Stimulated activated CD4-positive, alpha-beta T cell treated with anti-CD3 and anti-CD28 coated beads, Interleukin-12 subunit alpha, Interleukin-12 subunit beta, amount 100 ng/mL, for 4 hours (primary cell): Measurements from ENCODE around the gene MMRN2.
"Not testable (repeated sequence)": the region's sequence is repeated elsewhere in the genome, so short reads cannot be mapped to it uniquely, and the experiment has no call there.

Experiments used
- DNase-seq: peaks from one replicate; pipeline ENCODE4 v3.0.0-alpha.2; 2020

MMRN2 gene

DNA sequence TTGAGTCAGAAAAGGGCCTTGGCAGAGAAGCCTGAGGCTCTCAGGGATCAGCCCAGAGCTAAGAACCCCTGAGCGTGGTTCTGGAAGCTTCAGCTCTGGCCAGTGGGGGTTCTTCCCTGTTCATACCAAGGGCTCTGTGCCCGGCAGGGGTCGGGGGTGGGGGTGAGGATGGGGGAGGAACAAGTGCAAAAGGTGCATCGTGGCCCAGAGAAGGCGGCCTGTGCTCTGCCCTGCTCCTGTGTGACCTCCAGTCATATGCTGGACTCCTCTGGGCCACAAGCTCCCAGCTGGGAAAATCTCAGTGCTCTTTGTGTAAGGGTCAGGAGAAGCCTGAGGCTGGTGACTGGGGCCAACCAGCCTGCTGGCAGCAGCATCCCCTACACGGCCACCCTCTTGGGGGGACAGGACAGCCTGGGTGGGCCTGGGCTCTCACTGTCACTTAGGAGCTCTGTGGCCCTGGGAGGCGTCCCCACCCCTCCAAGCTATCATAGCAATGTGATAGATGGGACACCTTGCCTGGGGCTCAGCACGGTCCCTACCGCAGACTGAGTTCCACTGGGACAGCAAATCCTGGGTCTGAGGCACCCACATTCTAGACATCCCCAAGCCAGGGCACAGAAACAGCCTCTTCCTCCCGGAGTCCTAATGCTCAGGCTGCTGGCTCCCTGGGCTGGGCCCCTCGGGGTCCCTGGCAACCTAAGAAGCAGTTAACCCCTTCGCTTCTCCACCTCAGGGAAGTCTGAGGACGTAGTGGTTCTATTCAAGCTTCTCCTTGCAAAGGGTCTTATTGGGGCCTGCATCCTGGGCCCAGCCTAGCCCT is 2.5 kb downstream of the MMRN2 start:
- DNase-seq: no peak

DNA sequence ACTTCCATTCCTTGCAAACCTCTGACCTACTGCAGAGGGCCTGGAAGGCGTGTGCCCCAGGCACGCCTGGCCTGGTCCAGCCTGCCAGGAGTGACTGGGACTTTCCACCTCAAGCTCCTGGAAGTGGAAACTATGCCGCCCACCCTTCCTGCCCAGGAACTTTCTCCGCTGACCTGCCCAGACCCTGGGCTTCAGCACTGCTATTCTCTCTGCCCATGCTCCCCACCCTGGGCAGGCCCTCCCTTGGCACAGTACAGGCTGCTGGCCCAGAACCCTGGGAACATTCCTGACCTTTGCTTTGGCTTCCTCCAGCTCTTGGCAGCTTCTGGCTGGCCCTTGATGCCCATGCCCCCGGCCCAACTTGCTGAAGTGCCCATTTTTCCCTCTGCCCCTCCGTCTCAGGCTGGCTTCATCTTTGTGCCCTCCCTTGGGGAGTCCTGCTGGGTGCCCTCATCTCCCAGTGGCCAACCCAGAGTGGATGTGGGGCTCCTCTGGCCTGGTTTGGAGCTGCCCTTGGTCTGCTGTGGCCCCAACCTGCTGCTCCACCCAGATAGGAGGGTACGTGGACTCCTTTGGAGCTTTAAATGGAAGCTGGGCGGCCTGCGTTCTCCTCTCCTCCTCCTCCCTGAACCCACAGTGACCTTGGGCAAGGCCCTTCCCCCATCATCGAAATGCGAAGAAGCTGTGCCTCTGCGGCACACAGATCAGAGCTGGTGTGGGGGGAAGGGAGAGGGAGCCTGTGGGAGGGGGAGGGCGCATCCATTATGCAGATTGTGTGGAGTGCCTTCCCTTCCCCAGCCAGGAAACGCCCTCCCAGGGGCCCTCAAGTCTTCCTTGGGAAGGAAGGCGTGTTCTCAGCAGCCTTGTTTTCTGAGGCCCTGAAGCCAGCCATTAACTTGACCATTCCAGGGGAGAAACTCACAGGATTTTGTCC is 3.4 kb downstream of the MMRN2 start:
- DNase-seq: no peak

DNA sequence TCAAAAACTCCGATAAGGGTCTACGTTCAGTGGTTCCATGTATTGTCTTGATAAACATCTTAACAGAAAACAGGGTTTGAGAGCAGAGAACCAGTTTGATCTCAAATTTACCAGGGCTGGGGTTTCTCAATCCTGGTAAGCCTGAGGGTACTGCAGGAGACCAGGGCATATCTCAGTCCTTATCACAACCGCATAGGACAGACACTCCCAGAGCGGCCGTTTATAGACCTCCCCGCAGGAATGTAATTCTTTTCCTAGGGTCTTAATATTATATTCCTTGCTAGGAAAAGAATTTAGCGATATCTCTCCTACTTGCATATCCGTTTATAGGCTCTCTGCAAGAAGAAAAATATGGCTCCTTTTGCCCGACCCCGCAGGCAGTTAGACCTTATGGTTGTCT is 4.7 kb downstream of the MMRN2 start:
- DNase-seq: not testable (repeated sequence)

DNA sequence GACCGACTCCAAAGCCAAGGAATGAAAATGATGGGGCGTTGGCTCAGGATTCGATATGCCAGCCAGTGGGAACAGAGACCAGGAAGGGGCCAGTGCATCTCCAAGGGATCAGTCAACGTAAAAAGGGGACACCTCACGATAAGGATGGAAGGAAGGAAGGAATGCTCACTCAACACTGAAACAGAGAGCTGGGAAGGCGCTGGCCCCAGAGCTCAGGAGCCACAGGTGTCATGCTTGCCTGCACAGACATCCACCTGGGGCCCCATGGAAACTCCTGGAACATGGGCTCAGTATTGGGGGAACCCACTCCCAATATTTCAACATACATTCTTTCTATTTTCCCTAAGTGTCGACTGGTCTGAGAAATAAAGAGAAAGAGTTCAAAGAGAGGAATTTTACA is 5.3 kb downstream of the MMRN2 start:
- no peak for DNase-seq

DNA sequence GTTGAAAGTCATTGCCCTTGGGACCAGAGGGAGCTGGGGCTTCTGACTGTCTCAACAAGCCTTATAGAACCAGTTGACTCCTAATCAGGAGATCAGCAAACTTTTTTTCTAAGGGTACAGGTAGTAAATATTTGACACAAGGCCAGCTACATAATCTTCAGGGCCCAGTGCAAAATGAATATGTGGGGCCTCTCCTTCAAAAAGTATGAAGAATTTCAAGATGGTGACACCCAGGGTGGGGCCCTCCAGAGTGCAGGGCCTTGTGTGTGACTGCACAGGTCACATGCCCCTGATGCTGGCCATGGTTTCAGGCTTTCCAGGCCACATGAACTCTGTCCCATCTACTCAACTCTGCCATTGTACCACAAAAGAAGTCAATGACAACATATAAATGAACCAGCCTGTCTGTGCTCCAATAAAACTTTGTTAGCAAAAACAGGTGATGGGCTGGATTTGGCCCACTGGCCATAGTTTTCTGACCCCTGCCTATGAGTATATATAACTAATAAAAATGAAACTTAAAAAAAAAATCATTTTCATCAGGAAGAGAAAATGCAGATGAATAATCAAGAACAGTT is 6.1 kb downstream of the MMRN2 start:
- no peak for DNase-seq

DNA sequence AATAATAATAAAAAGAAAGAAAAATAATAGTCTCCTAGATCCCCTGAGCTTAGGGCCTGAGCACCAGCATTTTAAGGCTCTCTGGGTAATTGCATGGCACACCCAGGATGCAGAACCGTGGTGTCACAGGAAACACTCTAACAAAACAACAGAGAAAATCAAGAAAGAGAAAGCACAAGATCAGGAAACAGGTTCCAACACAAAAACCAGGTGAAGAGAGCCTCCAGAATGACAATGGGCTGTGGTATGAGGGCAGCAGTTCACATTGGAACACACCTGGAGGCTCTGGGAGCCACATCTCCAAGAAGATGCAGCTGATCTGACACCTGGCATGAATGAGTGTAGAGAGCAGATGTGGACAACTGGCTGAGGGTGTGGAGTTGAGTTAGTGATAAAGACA is 7.1 kb downstream of the MMRN2 start:
- no peak for DNase-seq

DNA sequence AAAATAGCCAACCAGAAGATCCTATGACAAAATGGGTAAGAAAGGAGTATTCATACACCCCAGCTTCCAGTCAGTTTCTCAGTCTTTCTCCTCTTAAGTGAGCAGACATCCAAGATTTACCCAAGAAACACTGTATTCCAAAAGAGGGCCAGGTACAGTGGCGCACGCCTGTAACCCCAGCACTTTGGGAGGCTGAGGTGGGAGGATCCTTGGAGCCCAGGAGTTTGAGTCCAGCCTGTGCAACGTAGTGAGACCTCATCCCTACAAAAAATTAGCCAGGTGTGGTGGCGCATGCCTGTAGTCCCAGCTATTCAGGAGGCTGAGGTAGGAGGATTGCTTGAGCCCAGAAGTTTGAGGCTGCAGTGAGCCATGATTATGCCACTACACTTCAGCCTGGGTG is 9.6 kb downstream of the MMRN2 start:
- DNase-seq: not testable (repeated sequence)

DNA sequence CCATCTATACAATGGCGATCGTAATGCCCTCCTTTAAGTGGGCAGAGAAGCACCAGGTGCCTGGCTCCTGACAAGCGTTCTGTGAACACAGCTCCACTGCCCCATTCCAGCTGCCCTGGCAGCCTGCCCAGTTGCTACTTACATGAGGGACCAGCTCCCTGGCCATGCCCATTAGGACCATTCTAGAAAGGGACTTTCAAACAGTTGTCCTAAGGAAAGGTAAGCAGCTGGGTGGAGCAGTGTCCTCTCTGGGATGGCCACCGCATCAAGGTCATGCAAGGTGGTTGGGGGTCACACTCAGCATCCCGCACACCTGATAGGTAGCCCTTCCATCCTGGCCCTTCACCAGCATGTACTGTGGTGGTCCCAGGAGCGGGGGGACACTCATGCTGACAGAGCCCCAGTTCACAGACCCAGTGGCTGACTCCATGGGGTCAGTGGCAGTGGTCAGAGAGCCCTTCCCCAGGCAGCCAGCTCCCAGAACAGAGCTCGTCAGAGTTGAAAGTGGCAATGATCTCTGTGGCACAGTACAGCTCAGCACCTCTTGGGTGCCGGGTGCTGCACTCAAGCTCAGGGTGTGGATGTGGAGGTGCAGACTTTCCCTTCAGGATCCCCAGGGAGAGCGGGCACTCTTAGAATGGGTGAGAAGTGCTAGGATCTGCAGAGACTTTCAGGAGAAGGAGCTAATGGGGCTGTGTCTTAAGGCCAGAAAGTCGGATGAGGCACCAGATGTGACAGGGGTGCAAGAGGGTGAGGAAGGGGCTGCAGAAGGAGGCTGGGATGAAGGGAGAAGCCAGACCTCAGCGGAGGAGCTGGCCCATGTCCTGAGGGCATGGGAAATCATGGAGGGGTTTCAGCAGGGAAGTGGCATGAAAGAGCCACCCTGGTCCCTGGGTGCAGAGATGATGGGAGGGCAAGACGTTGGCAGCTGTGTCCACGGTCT is 10.9 kb downstream of the MMRN2 start:
- no peak for DNase-seq

DNA sequence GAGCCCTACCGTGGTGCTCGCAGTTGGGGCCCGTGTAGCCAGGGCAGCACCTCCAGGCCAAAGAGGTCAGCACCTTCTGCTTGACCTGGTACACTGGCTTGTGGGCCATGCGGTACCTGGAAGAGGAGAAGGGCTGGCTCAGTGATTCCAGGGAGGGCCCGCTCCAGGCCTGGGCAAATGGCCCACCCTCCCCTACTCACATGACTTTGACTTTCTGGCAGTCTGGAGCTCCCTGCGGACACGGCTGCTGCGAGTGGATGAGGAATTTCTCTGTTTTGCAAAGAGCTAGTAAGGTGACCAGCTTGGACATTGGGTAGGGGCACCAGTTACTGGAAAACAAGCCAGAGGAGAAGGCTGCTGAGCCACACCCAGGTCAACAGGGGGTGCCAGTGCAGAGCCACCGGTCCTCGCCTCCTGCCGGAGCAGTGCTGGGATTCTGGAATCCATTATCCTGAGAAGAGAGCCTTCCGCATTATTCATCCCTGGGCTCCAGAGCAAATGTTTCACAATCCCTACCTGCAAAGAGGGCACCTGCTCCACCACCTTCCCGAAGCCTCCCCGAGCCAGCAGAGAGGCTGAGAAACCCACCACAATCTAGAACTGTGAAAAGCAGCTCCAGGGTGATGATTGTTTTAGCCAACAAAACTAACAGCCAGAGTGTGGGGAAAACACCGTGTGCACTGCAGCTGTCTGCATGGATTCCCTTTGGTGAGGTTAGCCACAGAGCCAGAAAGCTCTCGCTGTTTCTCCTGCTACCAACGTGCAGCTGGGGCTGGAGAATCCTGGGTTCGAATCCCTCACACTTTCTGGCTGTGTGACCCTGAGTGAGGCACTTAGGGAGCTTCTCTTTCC is 11.8 kb downstream of the MMRN2 start:
- no peak for DNase-seq

DNA sequence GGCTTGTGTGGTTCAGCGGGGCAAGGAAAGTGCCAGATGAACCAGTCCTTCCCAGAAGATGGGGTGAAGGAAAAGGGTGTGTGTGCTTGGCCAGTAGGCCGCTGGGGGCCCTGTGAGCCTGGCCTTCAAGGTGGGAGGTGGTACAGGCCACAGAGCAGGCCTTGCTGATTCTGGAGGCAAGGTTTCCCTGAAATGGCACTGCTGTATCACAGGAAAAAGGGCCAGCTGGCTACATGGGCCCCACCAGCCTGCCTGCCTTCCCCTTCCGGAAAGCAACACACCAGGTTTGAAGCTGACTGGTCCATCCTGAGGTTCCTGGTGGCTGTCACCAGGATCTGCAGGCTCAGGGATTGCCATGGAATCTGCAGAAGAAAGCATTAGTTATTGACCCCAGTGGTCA is 12.5 kb downstream of the MMRN2 start:
- DNase-seq: no peak

DNA sequence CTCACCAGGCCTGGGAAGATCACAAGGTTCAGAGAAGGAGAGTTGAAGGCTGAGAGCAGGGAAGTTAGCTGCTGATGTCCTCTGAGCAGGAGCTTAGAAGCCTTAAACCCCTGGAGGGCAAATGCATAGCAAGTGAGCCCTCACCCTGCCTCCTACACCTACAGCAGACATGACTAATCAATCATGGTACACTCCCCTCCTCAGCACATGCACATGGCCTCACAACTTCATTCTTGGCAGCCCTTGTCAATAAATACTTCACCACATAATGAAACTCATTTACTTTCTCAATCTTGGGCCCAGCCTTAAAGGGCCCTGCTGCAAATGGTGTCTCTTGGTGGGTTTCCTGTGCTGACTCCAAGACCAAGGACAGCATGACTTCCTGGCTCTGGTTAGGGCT is 12.9 kb downstream of the MMRN2 start:
- no peak for DNase-seq

DNA sequence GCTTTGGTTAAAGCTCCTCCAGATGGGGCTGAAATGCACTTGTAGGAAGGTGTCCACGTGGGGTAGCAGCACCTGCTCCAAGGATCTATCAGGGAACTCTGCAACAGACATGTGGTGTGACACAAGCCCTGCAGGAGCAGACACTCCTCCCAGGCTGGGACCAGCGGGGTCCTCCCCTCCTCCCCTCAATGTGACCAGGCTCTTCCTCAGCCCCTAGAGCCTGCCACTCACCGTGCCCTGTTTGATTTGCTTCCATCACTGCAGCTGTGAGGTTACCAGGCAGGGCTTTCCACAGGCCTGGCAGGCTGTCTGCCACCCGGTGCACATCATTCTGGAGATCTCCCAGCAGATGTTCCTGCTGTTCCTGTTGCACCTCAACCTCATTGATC is 13.4 kb downstream of the MMRN2 start:
- no peak for DNase-seq

DNA sequence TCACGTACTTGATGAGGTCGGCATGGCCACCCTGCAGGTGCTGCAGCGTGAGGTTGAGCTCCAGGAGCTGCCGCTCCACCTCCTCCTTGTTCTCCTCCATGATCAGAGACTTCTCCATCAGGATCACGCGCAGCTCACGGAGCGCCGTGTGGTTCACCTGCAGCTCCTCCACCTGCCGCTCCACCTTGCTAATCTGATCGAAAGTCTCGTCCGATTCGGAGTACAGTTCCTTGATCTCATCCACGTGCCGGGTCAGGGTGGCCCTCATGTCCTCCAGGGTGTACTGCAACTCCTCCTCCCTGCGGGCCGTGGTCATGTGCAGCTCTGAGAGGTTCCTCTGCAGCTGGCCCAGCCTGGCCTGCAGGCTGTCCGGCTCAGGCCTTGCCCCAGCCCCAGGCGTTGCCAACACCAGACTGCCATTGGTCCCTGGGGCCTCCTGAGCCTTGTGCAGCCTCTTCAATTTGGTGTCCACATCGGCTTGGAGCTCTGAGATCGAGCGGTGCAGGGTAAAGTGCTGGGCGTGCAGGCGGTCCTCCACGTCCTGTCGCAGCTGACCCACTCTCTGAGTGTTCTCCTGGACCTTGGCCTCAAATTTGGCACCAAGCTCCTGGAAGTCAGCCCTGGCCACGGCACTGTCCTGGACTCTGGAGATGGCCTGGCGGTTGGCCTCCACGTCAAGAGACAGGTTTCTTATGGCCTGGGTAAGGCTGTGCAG is 13.9 kb downstream of the MMRN2 start:
- no peak for DNase-seq

DNA sequence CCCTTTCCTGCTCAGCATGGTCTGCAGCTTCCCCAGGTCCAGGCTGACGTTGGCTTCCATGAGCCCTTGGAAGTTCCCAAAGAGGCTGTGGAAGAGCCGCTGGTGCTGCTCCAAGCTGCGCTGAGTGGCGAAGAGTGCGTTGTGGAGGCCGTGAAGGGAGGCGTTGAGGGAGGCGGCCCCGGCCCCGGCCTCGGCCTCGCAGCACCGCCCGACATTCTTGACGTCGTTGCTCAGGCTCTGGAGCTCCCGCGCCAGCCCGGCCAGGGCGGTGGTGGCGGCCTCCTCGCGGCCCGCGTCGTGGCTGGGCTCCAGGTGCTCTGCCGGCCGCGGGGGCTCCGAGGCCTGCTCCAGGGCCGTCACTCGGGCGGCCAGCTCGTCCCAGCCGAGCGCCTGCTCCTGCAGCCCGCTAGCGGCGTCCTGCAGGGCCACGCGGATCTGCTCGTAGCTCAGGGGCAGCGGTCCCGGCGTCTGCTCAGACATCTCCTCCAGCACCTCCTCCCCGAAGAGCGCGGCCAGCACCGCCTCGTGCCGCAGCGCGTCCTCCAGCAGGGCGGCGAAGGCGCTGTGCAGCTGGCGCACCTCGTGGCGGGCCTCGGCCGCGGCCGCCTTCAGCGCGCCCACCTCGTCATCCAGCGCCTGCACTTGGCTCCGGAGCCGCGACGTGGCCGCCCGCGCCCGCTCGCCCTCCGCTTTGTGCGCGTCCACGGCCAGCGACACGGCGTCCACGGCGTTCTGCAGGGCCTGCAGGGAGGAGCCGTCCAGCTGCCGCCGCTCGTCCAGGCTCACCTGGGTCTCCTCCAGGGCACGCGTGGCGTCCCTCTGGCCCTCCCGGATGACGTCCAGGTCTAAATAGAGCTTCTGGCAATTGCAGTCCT is 14.7 kb downstream of the MMRN2 start:
- no peak for DNase-seq

DNA sequence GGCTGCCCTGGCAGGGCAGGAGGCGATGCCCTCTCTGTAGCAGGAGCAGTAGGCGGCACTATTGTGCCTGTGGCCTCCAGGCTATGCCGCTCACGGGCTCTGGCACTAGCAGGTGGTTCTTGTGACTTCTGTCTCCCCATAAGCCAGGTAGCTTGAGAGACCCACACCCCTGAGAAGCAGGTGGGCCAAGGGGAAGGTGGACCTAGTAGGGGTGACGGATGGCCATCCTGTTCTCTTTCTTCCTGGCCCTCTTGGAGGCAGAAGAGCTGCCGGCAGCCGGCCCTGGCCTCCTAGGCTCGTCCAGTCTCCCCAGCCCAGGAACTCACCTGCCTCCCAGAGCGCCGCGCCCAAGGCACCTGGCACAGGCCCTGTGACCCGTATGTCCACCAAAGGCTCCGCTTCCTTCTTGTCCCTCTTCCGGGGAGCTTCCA is 15.4 kb downstream of the MMRN2 start:
- no peak for DNase-seq

DNA sequence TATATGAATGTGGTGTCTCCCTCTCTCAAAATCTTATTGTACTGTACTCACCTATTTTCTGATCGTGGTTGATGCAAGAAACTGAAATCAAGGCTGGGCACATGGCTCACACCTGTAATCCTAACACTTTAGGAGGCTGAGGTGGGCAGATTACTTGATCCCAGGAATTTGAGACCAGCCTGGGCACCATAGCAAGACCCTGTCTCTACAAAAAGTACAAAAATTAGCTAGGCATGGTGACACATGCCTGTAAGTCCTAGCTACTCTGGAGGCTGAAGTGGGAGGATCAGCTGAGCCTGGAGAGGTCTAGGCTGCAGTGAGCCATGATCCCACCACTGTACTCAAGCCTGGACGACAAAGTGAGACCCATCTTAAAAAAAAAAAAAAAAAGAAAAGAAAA is 16.0 kb downstream of the MMRN2 start:
- no peak for DNase-seq

DNA sequence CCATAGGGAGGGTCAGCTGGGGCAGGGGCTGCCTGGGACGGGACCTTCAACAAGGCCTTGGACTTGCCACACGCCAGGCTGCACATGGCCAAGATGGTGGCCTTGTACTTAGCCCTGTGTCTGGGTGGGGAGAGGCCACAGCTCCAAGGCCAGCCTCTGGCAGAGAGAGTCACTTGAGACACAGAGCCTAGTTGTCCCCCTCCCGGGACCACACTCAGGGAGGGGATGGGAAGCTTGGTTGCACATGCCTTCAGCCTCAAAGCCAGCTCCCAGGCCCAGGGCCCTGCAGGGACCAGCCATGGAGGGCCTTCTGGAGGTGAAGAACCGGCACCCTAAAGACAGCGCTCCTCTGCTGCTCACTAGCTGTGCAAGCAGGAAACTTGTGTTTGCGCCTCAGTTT is 16.7 kb downstream of the MMRN2 start:
- DNase-seq: no peak

DNA sequence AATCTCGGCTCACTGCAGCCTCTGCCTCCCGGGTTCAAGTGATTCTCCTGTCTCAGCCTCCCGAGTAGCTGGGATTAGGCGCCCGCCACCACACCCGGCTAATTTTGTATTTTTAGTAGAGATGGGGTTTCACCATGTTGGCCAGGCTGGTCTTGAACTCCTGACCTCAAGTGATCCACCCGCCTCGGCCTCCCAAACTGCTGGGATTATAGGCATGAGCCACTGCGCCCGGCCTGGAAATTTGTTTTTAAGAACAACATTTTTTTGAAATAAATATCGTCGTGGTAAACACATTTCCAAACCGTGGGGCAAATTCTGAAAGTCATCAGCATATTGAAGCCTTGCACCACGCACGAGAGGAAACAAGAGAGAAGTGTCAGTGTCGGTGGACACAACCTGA is 17.3 kb downstream of the MMRN2 start:
- not testable (repeated sequence) for DNase-seq

DNA sequence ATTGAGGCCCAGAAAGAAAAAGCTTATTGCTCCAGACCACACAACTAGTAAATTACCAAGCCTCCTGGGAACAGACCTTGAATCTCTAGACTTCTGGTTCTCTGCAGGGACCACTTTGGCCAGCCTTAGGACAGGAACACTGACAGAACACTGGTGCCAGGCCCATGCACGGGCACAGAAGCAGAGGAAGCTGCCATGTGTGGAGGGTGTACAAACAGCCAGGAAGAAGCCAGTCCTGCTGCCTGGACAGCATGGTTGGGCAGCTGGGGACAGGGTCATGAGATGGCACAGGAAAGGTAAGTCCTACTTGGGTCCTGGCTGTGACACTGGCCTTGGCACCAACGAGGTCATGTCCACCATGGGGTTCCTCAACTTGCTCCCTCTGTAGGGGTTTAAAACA is 19.2 kb downstream of the MMRN2 start:
- no peak for DNase-seq
